ENCODE data around the gene NXT1. TPM values are rescaled to one million over a fixed set of nuclear protein-coding genes. Genes with fewer than 3 reads are reported as not detected.

Gene NXT1
- total and polyA plus RNA-seq, 10 of the 15 experiments (the other 5 are each of a cell fraction or from before 2014, with no cell fraction given) = 10.2 to 66.7 (median 44.0) TPM

GRCh38 chr20:23361476-23362391 lies 11.1 kb downstream of the NXT1 start, which contains the start of gene GZF1 (continued):
- TF ChIP-seq ZBTB40 (IDR thresholded peaks at IDR 0.05; ENCODE audit: borderline replicate concordance) (0 out of 2 replicates have a peak, but pooled peaks have one; percentile 25), IRF4 (IDR thresholded peaks at IDR 0.05; ENCODE audit: low read depth, low read length) (no peak), ZNF217 (IDR thresholded peaks at IDR 0.05) (0 out of 2 replicates have a peak, but pooled peaks have one; percentile 17), ZNF622 (IDR thresholded peaks at IDR 0.05) (no peak), ZNF384 (IDR thresholded peaks at IDR 0.05; ENCODE audit: borderline replicate concordance, low read depth, low read length) (no peak), RBBP5 (conservative IDR thresholded peaks at IDR 0.05) (no peak), HDGF (IDR thresholded peaks at IDR 0.05) (0 out of 2 replicates have a peak, but pooled peaks have one; percentile 51), MTA2 (IDR thresholded peaks at IDR 0.05; ENCODE audit: low read depth) (no peak), POLR2A (IDR thresholded peaks at IDR 0.05; ENCODE audit: low read depth, low read length) (peak; percentile 90), ZNF207 (IDR thresholded peaks at IDR 0.05; ENCODE audit: borderline replicate concordance) (no peak), SREBF2 (IDR thresholded peaks at IDR 0.05; ENCODE audit: low read length) (no peak), SIX5 (IDR thresholded peaks at IDR 0.05; ENCODE audit: low read depth, low read length, severe bottlenecking) (peak; percentile 28), KLF5 (IDR thresholded peaks at IDR 0.05; ENCODE audit: partially characterized antibody) (peak; percentile 21), POLR2AphosphoS5 (IDR thresholded peaks at IDR 0.05; ENCODE audit: low read length) (peak; percentile 90), ZNF274 (IDR thresholded peaks at IDR 0.05; ENCODE audit: insufficient read depth, insufficient read length) (no peak), ZBED1 (IDR thresholded peaks at IDR 0.05; ENCODE audit: borderline replicate concordance) (no peak), POU2F2 (IDR thresholded peaks at IDR 0.05; ENCODE audit: borderline replicate concordance, low read depth, low read length) (0 out of 3 replicates have a peak, but pooled peaks have one; percentile 39), ATF7 (IDR thresholded peaks at IDR 0.05; ENCODE audit: low read depth) (peak; percentile 92), MLLT1 (IDR thresholded peaks at IDR 0.05) (peak; percentile 69), BRCA1 (IDR thresholded peaks at IDR 0.05; ENCODE audit: low read depth, low read length) (no peak), CUX1 (IDR thresholded peaks at IDR 0.05; ENCODE audit: insufficient replicate concordance, low read depth, low read length) (no peak)

Measured in GM12878 (cell line).